HG02588 (cell line): Measurements from ENCODE around the gene NFXL1.
A peak's percentile ranks its signal among the peaks of the same experiment; 100 is the strongest.

Experiments used
- ATAC-seq: cut with Tn5 transposase; IDR thresholded peaks from one replicate; pipeline ENCODE4 v1.9.1; 2021; ENCODE audit warnings: mild to moderate bottlenecking, moderate library complexity; ENCODE audit not compliant: unreplicated experiment

Gene NFXL1

GRCh38 chr4:47836641-47837093 lies 77.7 kb downstream of the NFXL1 start:
- ATAC-seq: peak; percentile 60

- ATAC-seq: no peak
Measured at GRCh38 chr4:47835494-47835893, 78.9 kb downstream of the NFXL1 start.

- ATAC-seq: no peak
Measured at GRCh38 chr4:47831026-47831679, 83.2 kb downstream of the NFXL1 start.

- no peak for ATAC-seq
Measured at GRCh38 chr4:47830265-47831025, 83.9 kb downstream of the NFXL1 start.

- ATAC-seq: no peak
Measured at GRCh38 chr4:47829438-47829837, 84.9 kb downstream of the NFXL1 start.

GRCh38 chr4:47827343-47828047 lies 86.9 kb downstream of the NFXL1 start:
- no peak for ATAC-seq

- ATAC-seq: peak; percentile 63
Measured at GRCh38 chr4:47824840-47825239, 89.5 kb downstream of the NFXL1 start.

GRCh38 chr4:47819178-47819577 lies 95.2 kb downstream of the NFXL1 start:
- ATAC-seq: no peak

GRCh38 chr4:47817275-47817674 lies 97.1 kb downstream of the NFXL1 start:
- no peak for ATAC-seq

- ATAC-seq: no peak
Measured at GRCh38 chr4:47816748-47817147, 97.6 kb downstream of the NFXL1 start.

- ATAC-seq: no peak
Measured at GRCh38 chr4:47814618-47815295, 99.6 kb downstream of the NFXL1 start.

GRCh38 chr4:47809654-47810203 lies 104.7 kb downstream of the NFXL1 start:
- no peak for ATAC-seq

GRCh38 chr4:47804598-47804997 lies 109.8 kb downstream of the NFXL1 start:
- ATAC-seq: no peak

GRCh38 chr4:47801481-47802002 lies 112.8 kb downstream of the NFXL1 start:
- ATAC-seq: no peak

- no peak for ATAC-seq
Measured at GRCh38 chr4:47798165-47798564, 116.2 kb downstream of the NFXL1 start.
